Type B pancreatic cell (in vitro differentiated cells): ENCODE results near the gene GOLGA7B. TPM values are rescaled to one million over a fixed set of nuclear protein-coding genes. Genes with fewer than 3 reads are reported as not detected.

Experiments used
- DNase-seq: peaks from one replicate; pipeline ENCODE4 v3.0.0; 2021; ENCODE audit warnings: mixed read lengths; ENCODE audit not compliant: unreplicated experiment; ENCODE audit errors: extremely low spot score
- H3K27ac Mint-ChIP-seq: 2 replicates; pipeline ENCODE4 v1.8.0; 2021; ENCODE audit warnings: mild to moderate bottlenecking, mixed read lengths
- H3K27me3 Mint-ChIP-seq: 2 replicates; pipeline ENCODE4 v1.8.0; 2021; ENCODE audit warnings: mixed read lengths
- H3K36me3 Mint-ChIP-seq: 2 replicates; pipeline ENCODE4 v1.8.0; 2021; ENCODE audit warnings: mixed read lengths
- H3K4me1 Mint-ChIP-seq: one replicate; pipeline ENCODE4 v1.8.0; 2021; ENCODE audit warnings: mixed read lengths; ENCODE audit not compliant: unreplicated experiment
- H3K4me3 Mint-ChIP-seq: 2 replicates; pipeline ENCODE4 v1.8.0; 2021; ENCODE audit warnings: mild to moderate bottlenecking, mixed read lengths
- H3K9me3 Mint-ChIP-seq: 2 replicates; pipeline ENCODE4 v1.8.0; 2021; ENCODE audit warnings: mixed read lengths
- CTCF ChIP-seq: fragments of 200-600 bp; sonication (generic); conservative IDR thresholded peaks from 2 replicates; pipeline ENCODE4 v1.5.0; 2021; ENCODE audit warnings: antibody characterized with exemption, mild to moderate bottlenecking
- total RNA-seq: library from RNA; stranded (reverse); gene quantifications from 2 replicates; pipeline ENCODE4 v1.2.1, GENCODE V29; 2021; ENCODE audit warnings: low replicate concordance

GOLGA7B gene
- total RNA-seq, 1 donor from 2014 or later: 0.41 TPM

GRCh38 chr10:97852840-97853405 is 3.3 kb downstream of the GOLGA7B start:
- Mint-ChIP-seq H3K27ac (no peak overlapping the region), H3K9me3 (no peaks in the 10 kb centered on the region)

DNA sequence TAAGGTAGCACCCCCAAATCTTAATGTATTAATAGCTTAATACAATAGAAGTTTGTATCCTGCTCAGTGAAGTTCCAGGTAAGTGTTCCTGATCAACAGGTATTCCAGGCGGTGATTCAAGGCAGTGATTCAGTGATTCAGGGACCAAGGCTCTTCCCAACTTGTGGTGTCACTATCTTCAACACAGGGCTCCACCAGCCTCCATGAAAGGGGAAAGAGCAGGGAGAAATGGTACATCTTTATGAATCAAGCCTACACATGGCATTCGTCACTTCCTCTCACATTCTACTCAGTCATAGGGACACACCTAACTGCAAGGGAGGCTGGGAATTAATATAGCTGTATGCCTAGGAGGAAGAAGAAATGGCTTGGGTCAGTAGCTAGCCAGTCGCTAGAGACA is 5.1 kb downstream of the GOLGA7B start:
- no peaks in the 10 kb centered on the region for H3K9me3 Mint-ChIP-seq
- H3K27me3 Mint-ChIP-seq: peaks cover 76% of the 10 kb centered on the region
- H3K36me3 Mint-ChIP-seq: no peaks in the 10 kb centered on the region

More at GRCh38 chr10:97852840-97853405, 3.3 kb downstream of the GOLGA7B start:
- TF ChIP-seq CTCF: no peak
- Mint-ChIP-seq H3K36me3 (no peaks in the 10 kb centered on the region), H3K4me1 (no peaks in the 10 kb centered on the region), H3K27me3 (peaks cover 74% of the 10 kb centered on the region), H3K4me3 (no peak overlapping the region)
- DNase-seq: no peak

DNA sequence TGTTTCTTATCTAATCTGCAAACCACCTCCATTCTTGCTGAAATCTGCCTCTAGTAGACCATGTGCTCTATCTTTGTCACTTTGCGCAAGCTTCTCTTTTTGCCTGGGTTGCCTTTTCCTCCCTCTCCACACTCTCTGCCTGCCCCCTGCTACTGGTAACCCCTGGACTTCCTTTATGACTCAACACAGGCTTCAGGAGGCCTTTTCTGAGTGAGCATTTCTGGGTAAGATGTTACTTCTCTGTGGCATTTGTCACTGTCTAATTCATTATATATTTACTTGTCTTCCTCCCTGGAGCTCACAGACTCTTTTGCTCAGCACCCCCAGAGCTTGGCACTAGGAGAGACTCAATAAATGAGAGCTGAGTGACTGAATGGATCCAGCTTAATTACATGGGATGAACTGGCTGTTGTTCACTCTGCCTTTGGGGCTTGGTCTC is 8.4 kb downstream of the GOLGA7B start:
- H3K4me3 Mint-ChIP-seq: no peak overlapping the region
- H3K9me3 Mint-ChIP-seq: no peaks in the 10 kb centered on the region
- peaks cover 66% of the 10 kb centered on the region for H3K27me3 Mint-ChIP-seq
- H3K36me3 Mint-ChIP-seq: no peaks in the 10 kb centered on the region
- H3K4me1 Mint-ChIP-seq: no peaks in the 10 kb centered on the region
- no peak overlapping the region for H3K27ac Mint-ChIP-seq
- no peak for DNase-seq
- no peak for TF ChIP-seq CTCF

More for the DNA sequence above, 5.1 kb downstream of the GOLGA7B start:
- no peak for DNase-seq
- no peak overlapping the region for H3K4me3 Mint-ChIP-seq
- H3K27ac Mint-ChIP-seq: no peak overlapping the region
- no peak for TF ChIP-seq CTCF
- no peaks in the 10 kb centered on the region for H3K4me1 Mint-ChIP-seq

- H3K27ac Mint-ChIP-seq: no peak overlapping the region
- H3K36me3 Mint-ChIP-seq: no peaks in the 10 kb centered on the region
- no peak for DNase-seq
Measured at GRCh38 chr10:97861097-97861750, 11.6 kb downstream of the GOLGA7B start.

GRCh38 chr10:97861924-97862323 is 12.3 kb downstream of the GOLGA7B start:
- no peak overlapping the region for H3K27ac Mint-ChIP-seq
- H3K4me3 Mint-ChIP-seq: no peak overlapping the region
- TF ChIP-seq CTCF: no peak
- peaks cover 54% of the 10 kb centered on the region for H3K27me3 Mint-ChIP-seq
- no peaks in the 10 kb centered on the region for H3K36me3 Mint-ChIP-seq
- H3K9me3 Mint-ChIP-seq: no peaks in the 10 kb centered on the region
- no peak for DNase-seq
- no peaks in the 10 kb centered on the region for H3K4me1 Mint-ChIP-seq

More at GRCh38 chr10:97861097-97861750, 11.6 kb downstream of the GOLGA7B start:
- no peak for TF ChIP-seq CTCF
- no peaks in the 10 kb centered on the region for H3K4me1 Mint-ChIP-seq
- no peak overlapping the region for H3K4me3 Mint-ChIP-seq
- H3K9me3 Mint-ChIP-seq: no peaks in the 10 kb centered on the region
- H3K27me3 Mint-ChIP-seq: peaks cover 59% of the 10 kb centered on the region
